ENCODE measurements around the gene PPM1F. TPM values are rescaled to one million over a fixed set of nuclear protein-coding genes. Genes with fewer than 3 reads are reported as not detected.

PPM1F gene
- total RNA-seq, 1 experiment from 2014 or later = 28.6 TPM

DNA sequence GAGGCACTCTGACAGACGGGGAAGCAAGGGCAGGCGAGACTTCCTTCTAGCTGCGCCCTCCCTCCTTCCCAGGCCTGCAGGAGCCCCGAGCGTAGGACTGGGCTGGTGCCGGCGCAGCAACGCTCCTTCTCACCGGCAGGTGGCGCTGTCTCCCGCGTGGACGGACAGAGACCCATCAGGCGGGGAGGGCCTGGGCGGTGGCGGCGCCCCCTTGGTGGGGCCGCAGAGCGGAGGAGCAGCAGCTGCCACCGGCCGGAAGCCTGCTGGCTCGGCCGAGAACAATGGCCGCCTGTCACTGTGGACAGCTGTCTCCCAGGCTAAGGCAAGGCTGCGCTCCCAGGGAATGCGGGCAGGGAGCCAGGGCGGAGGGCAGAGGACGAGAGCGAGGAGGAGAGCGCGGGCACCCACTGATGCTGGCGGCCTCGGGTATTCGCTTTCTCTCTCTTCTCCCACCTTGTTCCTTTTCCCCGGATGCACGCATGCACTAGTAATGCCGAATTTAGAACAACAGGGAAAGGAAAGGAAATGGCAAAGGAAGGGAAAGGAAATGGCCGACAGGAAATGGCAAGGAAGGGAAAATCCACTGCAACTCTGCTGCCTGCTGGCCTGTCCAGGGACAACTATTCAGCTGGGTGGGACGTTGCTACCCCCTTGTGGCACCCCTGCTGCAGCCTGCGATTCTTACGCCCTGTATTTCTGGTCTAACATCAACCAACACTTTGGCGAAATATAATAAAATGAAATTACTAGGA lies 14.4 kb downstream of the PPM1F start (continued):
- TF ChIP-seq, protein P1, sequence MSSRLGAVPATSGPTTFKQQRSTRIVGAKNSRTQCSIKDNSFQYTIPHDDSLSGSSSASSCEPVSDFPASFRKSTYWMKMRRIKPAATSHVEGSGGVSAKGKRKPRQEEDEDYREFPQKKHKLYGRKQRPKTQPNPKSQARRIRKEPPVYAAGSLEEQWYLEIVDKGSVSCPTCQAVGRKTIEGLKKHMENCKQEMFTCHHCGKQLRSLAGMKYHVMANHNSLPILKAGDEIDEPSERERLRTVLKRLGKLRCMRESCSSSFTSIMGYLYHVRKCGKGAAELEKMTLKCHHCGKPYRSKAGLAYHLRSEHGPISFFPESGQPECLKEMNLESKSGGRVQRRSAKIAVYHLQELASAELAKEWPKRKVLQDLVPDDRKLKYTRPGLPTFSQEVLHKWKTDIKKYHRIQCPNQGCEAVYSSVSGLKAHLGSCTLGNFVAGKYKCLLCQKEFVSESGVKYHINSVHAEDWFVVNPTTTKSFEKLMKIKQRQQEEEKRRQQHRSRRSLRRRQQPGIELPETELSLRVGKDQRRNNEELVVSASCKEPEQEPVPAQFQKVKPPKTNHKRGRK (CRISPR knock-in tag; IDR thresholded peaks at IDR 0.05; ENCODE audit: borderline replicate concordance) = no peak
- no peak for TF ChIP-seq ZNF121 (CRISPR knock-in tag; IDR thresholded peaks at IDR 0.05)
- TF ChIP-seq, protein P2, sequence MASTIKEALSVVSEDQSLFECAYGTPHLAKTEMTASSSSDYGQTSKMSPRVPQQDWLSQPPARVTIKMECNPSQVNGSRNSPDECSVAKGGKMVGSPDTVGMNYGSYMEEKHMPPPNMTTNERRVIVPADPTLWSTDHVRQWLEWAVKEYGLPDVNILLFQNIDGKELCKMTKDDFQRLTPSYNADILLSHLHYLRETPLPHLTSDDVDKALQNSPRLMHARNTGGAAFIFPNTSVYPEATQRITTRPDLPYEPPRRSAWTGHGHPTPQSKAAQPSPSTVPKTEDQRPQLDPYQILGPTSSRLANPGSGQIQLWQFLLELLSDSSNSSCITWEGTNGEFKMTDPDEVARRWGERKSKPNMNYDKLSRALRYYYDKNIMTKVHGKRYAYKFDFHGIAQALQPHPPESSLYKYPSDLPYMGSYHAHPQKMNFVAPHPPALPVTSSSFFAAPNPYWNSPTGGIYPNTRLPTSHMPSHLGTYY (CRISPR knock-in tag; IDR thresholded peaks at IDR 0.05) = no peak
- no peak for TF ChIP-seq SMAD4 (CRISPR knock-in tag; IDR thresholded peaks at IDR 0.05)
- TF ChIP-seq, protein P3, sequence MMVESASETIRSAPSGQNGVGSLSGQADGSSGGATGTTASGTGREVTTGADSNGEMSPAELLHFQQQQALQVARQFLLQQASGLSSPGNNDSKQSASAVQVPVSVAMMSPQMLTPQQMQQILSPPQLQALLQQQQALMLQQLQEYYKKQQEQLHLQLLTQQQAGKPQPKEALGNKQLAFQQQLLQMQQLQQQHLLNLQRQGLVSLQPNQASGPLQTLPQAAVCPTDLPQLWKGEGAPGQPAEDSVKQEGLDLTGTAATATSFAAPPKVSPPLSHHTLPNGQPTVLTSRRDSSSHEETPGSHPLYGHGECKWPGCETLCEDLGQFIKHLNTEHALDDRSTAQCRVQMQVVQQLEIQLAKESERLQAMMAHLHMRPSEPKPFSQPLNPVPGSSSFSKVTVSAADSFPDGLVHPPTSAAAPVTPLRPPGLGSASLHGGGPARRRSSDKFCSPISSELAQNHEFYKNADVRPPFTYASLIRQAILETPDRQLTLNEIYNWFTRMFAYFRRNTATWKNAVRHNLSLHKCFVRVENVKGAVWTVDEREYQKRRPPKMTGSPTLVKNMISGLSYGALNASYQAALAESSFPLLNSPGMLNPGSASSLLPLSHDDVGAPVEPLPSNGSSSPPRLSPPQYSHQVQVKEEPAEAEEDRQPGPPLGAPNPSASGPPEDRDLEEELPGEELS (CRISPR knock-in tag; IDR thresholded peaks at IDR 0.05) = no peak; the same call in 1 of the 2 replicates
- TF ChIP-seq, protein P4, sequence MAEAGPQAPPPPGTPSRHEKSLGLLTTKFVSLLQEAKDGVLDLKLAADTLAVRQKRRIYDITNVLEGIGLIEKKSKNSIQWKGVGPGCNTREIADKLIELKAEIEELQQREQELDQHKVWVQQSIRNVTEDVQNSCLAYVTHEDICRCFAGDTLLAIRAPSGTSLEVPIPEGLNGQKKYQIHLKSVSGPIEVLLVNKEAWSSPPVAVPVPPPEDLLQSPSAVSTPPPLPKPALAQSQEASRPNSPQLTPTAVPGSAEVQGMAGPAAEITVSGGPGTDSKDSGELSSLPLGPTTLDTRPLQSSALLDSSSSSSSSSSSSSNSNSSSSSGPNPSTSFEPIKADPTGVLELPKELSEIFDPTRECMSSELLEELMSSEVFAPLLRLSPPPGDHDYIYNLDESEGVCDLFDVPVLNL (CRISPR knock-in tag; IDR thresholded peaks at IDR 0.05; ENCODE audit: borderline replicate concordance, low read depth) = no peak
- TF ChIP-seq, protein P5, sequence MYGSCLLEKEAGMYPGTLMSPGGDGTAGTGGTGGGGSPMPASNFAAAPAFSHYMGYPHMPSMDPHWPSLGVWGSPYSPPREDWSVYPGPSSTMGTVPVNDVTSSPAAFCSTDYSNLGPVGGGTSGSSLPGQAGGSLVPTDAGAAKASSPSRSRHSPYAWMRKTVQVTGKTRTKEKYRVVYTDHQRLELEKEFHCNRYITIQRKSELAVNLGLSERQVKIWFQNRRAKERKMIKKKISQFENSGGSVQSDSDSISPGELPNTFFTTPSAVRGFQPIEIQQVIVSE (CRISPR knock-in tag; IDR thresholded peaks at IDR 0.05; ENCODE audit: borderline replicate concordance) = no peak
- no peak for TF ChIP-seq GTF2I (CRISPR knock-in tag; conservative IDR thresholded peaks at IDR 0.05)
- TF ChIP-seq FOXP1 (CRISPR knock-in tag; IDR thresholded peaks at IDR 0.05; ENCODE audit: borderline replicate concordance) = peak; percentile 73
- TF ChIP-seq ZNF396 (CRISPR knock-in tag; IDR thresholded peaks at IDR 0.05; ENCODE audit: borderline replicate concordance) = no peak
- TF ChIP-seq, protein P6, sequence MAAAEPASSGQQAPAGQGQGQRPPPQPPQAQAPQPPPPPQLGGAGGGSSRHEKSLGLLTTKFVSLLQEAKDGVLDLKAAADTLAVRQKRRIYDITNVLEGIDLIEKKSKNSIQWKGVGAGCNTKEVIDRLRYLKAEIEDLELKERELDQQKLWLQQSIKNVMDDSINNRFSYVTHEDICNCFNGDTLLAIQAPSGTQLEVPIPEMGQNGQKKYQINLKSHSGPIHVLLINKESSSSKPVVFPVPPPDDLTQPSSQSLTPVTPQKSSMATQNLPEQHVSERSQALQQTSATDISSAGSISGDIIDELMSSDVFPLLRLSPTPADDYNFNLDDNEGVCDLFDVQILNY (CRISPR knock-in tag; IDR thresholded peaks at IDR 0.05) = peak; percentile 63; the same call in 1 of the 2 replicates
- TF ChIP-seq, protein P7, sequence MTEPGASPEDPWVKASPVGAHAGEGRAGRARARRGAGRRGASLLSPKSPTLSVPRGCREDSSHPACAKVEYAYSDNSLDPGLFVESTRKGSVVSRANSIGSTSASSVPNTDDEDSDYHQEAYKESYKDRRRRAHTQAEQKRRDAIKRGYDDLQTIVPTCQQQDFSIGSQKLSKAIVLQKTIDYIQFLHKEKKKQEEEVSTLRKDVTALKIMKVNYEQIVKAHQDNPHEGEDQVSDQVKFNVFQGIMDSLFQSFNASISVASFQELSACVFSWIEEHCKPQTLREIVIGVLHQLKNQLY (CRISPR knock-in tag; IDR thresholded peaks at IDR 0.05) = no peak
- no peak for TF ChIP-seq RELA (CRISPR knock-in tag; IDR thresholded peaks at IDR 0.05; ENCODE audit: borderline replicate concordance)
- peak; percentile 62 for TF ChIP-seq GABPB1 (CRISPR knock-in tag; IDR thresholded peaks at IDR 0.05)
- TF ChIP-seq ZNF138 (CRISPR knock-in tag; conservative IDR thresholded peaks at IDR 0.05) = no peak

DNA sequence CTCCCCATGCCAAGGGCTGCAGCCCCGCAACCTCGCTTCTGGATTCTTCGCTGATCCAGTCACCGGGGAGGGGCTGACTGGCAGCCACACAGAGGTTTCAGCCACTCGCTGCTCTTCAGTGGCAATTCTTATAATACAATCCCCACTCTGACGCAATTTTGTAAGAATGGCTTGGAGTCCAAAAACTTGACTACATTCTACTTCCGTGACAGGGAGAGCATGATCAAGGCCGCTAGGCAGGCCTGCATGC lies 14.9 kb downstream of the PPM1F start:
- peak overlapping the region; percentile 85 for H3K4me3 Mint-ChIP-seq
- H3K4me1 Mint-ChIP-seq = peaks cover 11% of the 10 kb centered on the region
- ChIA-PET POLR2A (interaction anchor here (0.9 kb wide), 1 partner anchor 14 kb away, joined by 3 read pairs; no protein-coding TSS in a partner anchor), CTCF (interaction anchor here (0.5 to 4.5 kb wide), 48 partner anchors 11 to 808 kb away, joined by 3 to 121 read pairs (median 5); partner anchors contain the start of genes MAPK1, PPIL2, PPM1F and YPEL1)
- H3K27me3 Mint-ChIP-seq (ENCODE audit: low read depth) = no peaks in the 10 kb centered on the region
- TF ChIP-seq SMAD4 (CRISPR knock-in tag; IDR thresholded peaks at IDR 0.05) = no peak
- TF ChIP-seq, protein P4 (CRISPR knock-in tag; IDR thresholded peaks at IDR 0.05; ENCODE audit: borderline replicate concordance, low read depth) = no peak
- TF ChIP-seq, protein P8, sequence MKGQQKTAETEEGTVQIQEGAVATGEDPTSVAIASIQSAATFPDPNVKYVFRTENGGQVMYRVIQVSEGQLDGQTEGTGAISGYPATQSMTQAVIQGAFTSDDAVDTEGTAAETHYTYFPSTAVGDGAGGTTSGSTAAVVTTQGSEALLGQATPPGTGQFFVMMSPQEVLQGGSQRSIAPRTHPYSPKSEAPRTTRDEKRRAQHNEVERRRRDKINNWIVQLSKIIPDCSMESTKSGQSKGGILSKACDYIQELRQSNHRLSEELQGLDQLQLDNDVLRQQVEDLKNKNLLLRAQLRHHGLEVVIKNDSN (CRISPR knock-in tag; IDR thresholded peaks at IDR 0.05) = 0 out of 2 replicates have a peak, but pooled peaks have one; percentile 25
- TF ChIP-seq, protein P1 (CRISPR knock-in tag; IDR thresholded peaks at IDR 0.05; ENCODE audit: borderline replicate concordance) = no peak
- DNase-seq (ENCODE audit: low spot score) = no peak
- H3K27ac Mint-ChIP-seq = peak overlapping the region; percentile 84
- H3K9me3 Mint-ChIP-seq = no peaks in the 10 kb centered on the region
- peaks cover 12% of the 10 kb centered on the region; the same call in 1 of the 2 replicates for H3K36me3 Mint-ChIP-seq
- peak; percentile 5 for ATAC-seq
